ENCODE measurements around the gene MDM1.

MDM1 gene

DNA sequence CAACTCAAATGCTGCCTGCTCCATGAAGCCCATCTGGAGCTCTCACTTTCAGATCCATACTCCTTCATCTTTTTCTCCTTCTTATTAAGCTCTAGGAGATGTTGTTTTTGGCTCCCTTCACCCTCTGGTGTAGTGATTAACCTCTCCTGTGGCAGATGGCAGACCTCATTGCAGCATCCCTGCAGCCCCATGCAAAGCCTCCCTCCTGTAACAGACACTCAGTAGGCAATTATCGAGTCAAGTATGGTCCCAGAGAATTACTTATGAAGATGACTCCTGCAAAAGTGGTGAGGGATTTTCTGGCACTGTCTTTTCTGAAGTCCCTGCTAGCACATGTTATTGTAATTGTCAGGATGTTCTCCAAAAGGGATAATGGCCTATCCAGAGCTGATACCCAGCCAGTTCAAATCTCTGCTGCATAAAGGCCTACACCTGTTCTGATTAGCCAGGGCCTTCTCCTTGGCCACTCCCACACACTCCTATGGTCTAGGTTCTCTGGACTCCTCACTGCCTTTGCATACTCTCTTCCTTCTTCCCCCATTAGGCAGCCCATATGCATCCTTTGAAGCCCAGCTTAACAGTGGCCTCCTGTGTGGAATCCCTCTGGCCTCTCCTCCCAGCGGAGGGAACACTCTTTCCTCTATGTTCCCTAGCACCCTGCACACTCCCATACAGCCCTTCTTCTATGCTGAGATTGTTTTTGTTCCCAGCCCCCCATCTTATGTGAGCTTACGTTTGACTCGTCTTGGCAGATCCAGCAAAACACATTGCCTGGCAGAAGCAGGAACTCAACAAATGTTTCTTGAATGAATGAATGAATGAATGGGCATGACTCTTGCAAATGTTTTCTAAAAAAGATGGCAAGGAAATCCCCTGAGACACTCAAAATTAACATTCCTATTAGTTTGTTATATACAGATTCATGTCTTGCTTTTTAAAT lies 43.9 kb upstream of the MDM1 start:
- Histone ChIP-seq H3K4ac (ENCODE audit: low read depth, low read length) (no peak overlapping the region), H3K27ac (ENCODE audit: low read depth, low read length) (no peak overlapping the region), H3K4me3 (ENCODE audit: low read length) (no peak overlapping the region), H2BK120ac (ENCODE audit: low read depth, low read length) (no peak overlapping the region), H3K36me3 (ENCODE audit: control insufficient read depth, insufficient read depth, low read length) (no peaks in the 10 kb centered on the region), H3K27me3 (ENCODE audit: insufficient read depth, low read length, poor library complexity) (no peaks in the 10 kb centered on the region), H3K4me2 (ENCODE audit: low read length) (no peak overlapping the region), H2AK5ac (ENCODE audit: low read length) (no peak overlapping the region), H2BK5ac (ENCODE audit: low read length) (no peak overlapping the region), H3K4me1 (ENCODE audit: control insufficient read depth, low read depth, low read length) (peaks cover 1% of the 10 kb centered on the region), H2BK15ac (replicated peaks; ENCODE audit: low read depth) (no peak overlapping the region), H3K9ac (ENCODE audit: low read length) (no peak overlapping the region), H3K23ac (ENCODE audit: low read length) (no peak overlapping the region), H4K8ac (ENCODE audit: low read depth, low read length) (no peak overlapping the region), H3K79me1 (ENCODE audit: low read length) (no peaks in the 10 kb centered on the region), H3K79me2 (ENCODE audit: control insufficient read depth, insufficient read depth, low read length) (no peaks in the 10 kb centered on the region), H3K56ac (ENCODE audit: low read length) (no peak overlapping the region), H3K18ac (ENCODE audit: low read length) (no peak overlapping the region), H4K5ac (ENCODE audit: low read length) (no peak overlapping the region)
- no peak for DNase-seq
- no CpG with 5 or more reads among the region's 4 CpGs for WGBS (ENCODE audit: extremely low coverage, insufficient coverage, low lambda C conversion rate)

DNA sequence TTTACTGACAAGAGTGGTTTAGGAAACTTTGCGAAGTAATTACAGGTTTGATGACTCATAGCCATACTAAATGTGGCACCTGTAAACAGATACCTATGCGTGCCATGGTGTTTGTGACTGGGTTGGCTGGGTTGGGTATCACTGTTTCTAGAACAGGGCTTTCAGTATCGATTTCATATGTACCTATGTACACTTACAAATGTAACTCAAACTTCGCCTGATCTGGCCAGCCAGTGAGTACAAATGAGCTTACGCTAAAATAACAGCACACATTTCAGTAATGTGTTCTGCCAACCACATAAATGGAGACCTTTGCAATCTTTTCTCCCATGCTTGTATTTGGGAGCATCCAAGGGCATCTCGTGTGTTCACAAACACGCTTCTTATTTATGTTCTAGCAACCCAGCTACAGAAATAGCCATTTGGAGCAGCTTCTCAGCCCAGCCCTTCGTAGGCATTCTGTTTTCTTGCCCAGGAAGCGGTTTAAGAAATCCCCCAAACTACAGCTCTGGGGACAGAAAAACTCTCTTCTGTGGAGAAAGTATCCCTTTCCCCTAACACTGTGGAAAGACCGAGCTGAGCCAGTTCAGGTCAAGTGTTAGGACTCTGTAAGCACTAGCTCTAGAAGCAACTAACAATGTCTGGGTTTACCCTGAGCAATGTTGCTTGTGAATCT lies 42.3 kb upstream of the MDM1 start:
- no peak overlapping the region for H4K5ac ChIP-seq (ENCODE audit: low read length)
- no peaks in the 10 kb centered on the region for H3K36me3 ChIP-seq (ENCODE audit: control insufficient read depth, insufficient read depth, low read length)
- H3K18ac ChIP-seq (ENCODE audit: low read length), result no peak overlapping the region
- H3K27me3 ChIP-seq (ENCODE audit: insufficient read depth, low read length, poor library complexity), result no peaks in the 10 kb centered on the region
- no peak overlapping the region for H3K4ac ChIP-seq (ENCODE audit: low read depth, low read length)
- no peak overlapping the region for H2AK5ac ChIP-seq (ENCODE audit: low read length)
- H2BK15ac ChIP-seq (replicated peaks; ENCODE audit: low read depth), result no peak overlapping the region
- H3K9ac ChIP-seq (ENCODE audit: low read length), result no peak overlapping the region
- no peak for DNase-seq
- H3K56ac ChIP-seq (ENCODE audit: low read length), result no peak overlapping the region
- H3K4me3 ChIP-seq (ENCODE audit: low read length), result no peak overlapping the region
- no peak overlapping the region for H3K27ac ChIP-seq (ENCODE audit: low read depth, low read length)
- no CpG with 5 or more reads among the region's 10 CpGs for WGBS (ENCODE audit: extremely low coverage, insufficient coverage, low lambda C conversion rate)
- no peak overlapping the region for H3K23ac ChIP-seq (ENCODE audit: low read length)
- no peak overlapping the region for H2BK5ac ChIP-seq (ENCODE audit: low read length)
- H4K8ac ChIP-seq (ENCODE audit: low read depth, low read length), result no peak overlapping the region
- no peaks in the 10 kb centered on the region for H3K79me1 ChIP-seq (ENCODE audit: low read length)
- no peak overlapping the region for H3K4me2 ChIP-seq (ENCODE audit: low read length)
- H2BK120ac ChIP-seq (ENCODE audit: low read depth, low read length), result no peak overlapping the region
- no peaks in the 10 kb centered on the region for H3K4me1 ChIP-seq (ENCODE audit: control insufficient read depth, low read depth, low read length)
- no peaks in the 10 kb centered on the region for H3K79me2 ChIP-seq (ENCODE audit: control insufficient read depth, insufficient read depth, low read length)

DNA sequence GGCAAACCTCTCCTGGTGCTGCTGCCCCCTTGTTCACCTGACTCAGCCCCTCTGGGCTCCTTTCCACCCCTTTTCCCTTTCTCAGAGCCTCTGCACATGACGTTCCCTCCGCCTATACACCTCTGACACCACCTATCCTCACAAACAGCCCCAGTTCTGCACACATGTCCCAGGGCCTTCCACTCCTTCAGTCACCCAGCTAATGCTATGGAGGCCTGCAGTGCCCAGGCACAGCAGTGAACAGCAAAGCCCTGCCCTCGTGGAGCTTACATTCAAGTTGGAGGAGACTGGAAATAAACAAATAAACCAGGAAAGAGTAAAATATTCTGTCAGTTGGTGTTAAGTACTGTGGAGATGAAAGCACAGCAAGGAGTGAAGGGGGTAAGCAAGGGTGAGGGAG lies 38.5 kb upstream of the MDM1 start:
- H3K56ac ChIP-seq (ENCODE audit: low read length), result no peak overlapping the region
- no peak overlapping the region for H2AK5ac ChIP-seq (ENCODE audit: low read length)
- no peak overlapping the region for H2BK120ac ChIP-seq (ENCODE audit: low read depth, low read length)
- no peak overlapping the region for H3K9ac ChIP-seq (ENCODE audit: low read length)
- no peaks in the 10 kb centered on the region for H3K79me1 ChIP-seq (ENCODE audit: low read length)
- H3K4ac ChIP-seq (ENCODE audit: low read depth, low read length), result no peak overlapping the region
- H2BK5ac ChIP-seq (ENCODE audit: low read length), result no peak overlapping the region
- no peak overlapping the region for H3K18ac ChIP-seq (ENCODE audit: low read length)
- no peak overlapping the region for H3K27ac ChIP-seq (ENCODE audit: low read depth, low read length)
- H3K4me1 ChIP-seq (ENCODE audit: control insufficient read depth, low read depth, low read length), result peaks cover 3% of the 10 kb centered on the region
- no peaks in the 10 kb centered on the region for H3K79me2 ChIP-seq (ENCODE audit: control insufficient read depth, insufficient read depth, low read length)
- no peaks in the 10 kb centered on the region for H3K27me3 ChIP-seq (ENCODE audit: insufficient read depth, low read length, poor library complexity)
- no peak overlapping the region for H4K8ac ChIP-seq (ENCODE audit: low read depth, low read length)
- H3K23ac ChIP-seq (ENCODE audit: low read length), result no peak overlapping the region
- no peak overlapping the region for H3K4me2 ChIP-seq (ENCODE audit: low read length)
- H3K36me3 ChIP-seq (ENCODE audit: control insufficient read depth, insufficient read depth, low read length), result no peaks in the 10 kb centered on the region
- H4K5ac ChIP-seq (ENCODE audit: low read length), result no peak overlapping the region
- WGBS (ENCODE audit: extremely low coverage, insufficient coverage, low lambda C conversion rate), result no CpG with 5 or more reads among the region's 3 CpGs
- no peak overlapping the region for H2BK15ac ChIP-seq (replicated peaks; ENCODE audit: low read depth)
- H3K4me3 ChIP-seq (ENCODE audit: low read length), result no peak overlapping the region
- no peak for DNase-seq

DNA sequence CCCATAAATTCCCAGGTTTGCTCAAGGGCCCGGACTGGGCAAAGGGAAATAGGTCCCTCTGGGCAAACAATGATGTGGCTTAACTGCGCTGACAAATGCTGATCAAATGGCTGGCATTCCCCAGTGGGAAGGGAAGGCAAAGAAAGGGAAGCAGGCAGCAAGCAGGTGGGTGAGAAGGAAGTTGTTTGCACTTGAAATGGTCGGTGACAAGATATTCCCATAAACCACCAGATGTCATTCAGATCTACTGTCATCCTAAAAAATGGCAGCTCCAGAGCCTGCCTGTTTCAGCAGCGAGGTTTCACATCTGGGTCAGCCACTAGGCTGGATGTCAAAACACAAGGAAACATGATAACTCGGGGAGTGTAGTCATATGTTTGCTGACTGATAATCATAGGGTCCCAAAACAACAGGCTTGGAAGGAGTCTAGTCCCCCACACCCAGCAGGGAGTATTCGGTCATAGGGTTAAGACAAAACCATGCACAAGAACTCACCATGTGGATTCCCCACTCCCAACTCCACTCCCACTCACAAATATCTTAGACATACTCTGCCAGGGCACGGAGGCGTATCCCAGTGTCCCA lies 37.9 kb upstream of the MDM1 start:
- H3K4me2 ChIP-seq (ENCODE audit: low read length), result no peak overlapping the region
- H2AK5ac ChIP-seq (ENCODE audit: low read length), result no peak overlapping the region
- H3K4ac ChIP-seq (ENCODE audit: low read depth, low read length), result no peak overlapping the region
- no peak overlapping the region for H3K4me3 ChIP-seq (ENCODE audit: low read length)
- DNase-seq, result no peak
- H3K79me1 ChIP-seq (ENCODE audit: low read length), result no peaks in the 10 kb centered on the region
- H2BK120ac ChIP-seq (ENCODE audit: low read depth, low read length), result no peak overlapping the region
- no peak overlapping the region for H3K18ac ChIP-seq (ENCODE audit: low read length)
- no peak overlapping the region for H2BK15ac ChIP-seq (replicated peaks; ENCODE audit: low read depth)
- no CpG with 5 or more reads among the region's 8 CpGs for WGBS (ENCODE audit: extremely low coverage, insufficient coverage, low lambda C conversion rate)
- H3K36me3 ChIP-seq (ENCODE audit: control insufficient read depth, insufficient read depth, low read length), result no peaks in the 10 kb centered on the region
- no peak overlapping the region for H4K5ac ChIP-seq (ENCODE audit: low read length)
- H3K27ac ChIP-seq (ENCODE audit: low read depth, low read length), result no peak overlapping the region
- H3K27me3 ChIP-seq (ENCODE audit: insufficient read depth, low read length, poor library complexity), result no peaks in the 10 kb centered on the region
- H3K4me1 ChIP-seq (ENCODE audit: control insufficient read depth, low read depth, low read length), result peaks cover 4% of the 10 kb centered on the region
- H2BK5ac ChIP-seq (ENCODE audit: low read length), result no peak overlapping the region
- H4K8ac ChIP-seq (ENCODE audit: low read depth, low read length), result no peak overlapping the region
- no peak overlapping the region for H3K9ac ChIP-seq (ENCODE audit: low read length)
- H3K56ac ChIP-seq (ENCODE audit: low read length), result no peak overlapping the region
- H3K23ac ChIP-seq (ENCODE audit: low read length), result no peak overlapping the region
- H3K79me2 ChIP-seq (ENCODE audit: control insufficient read depth, insufficient read depth, low read length), result no peaks in the 10 kb centered on the region

DNA sequence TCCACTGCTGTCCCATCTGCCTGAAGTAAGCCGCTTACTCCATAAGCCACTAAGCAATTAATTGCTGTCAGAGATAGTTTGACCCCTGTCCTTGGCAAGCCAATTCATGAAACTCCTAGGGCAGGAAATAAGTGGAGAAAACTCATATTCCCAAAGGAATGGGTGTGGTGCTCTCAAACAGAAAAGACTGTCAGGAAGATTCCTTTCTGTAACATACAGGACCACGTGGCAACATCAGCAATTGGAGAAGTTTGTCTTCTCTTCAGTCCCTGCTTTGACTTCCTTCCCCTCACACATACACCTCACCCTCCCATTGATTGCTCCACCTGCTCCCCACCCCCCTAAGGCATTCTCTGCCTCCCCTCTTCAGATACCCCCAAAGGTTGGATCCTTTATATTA lies 36.2 kb upstream of the MDM1 start:
- H3K27me3 ChIP-seq (ENCODE audit: insufficient read depth, low read length, poor library complexity), result no peaks in the 10 kb centered on the region
- no peak overlapping the region for H4K8ac ChIP-seq (ENCODE audit: low read depth, low read length)
- H3K23ac ChIP-seq (ENCODE audit: low read length), result no peak overlapping the region
- H2BK5ac ChIP-seq (ENCODE audit: low read length), result no peak overlapping the region
- no peak overlapping the region for H3K4ac ChIP-seq (ENCODE audit: low read depth, low read length)
- H3K79me1 ChIP-seq (ENCODE audit: low read length), result no peaks in the 10 kb centered on the region
- no peak overlapping the region for H3K4me2 ChIP-seq (ENCODE audit: low read length)
- no peak overlapping the region for H3K4me3 ChIP-seq (ENCODE audit: low read length)
- peaks cover 4% of the 10 kb centered on the region for H3K4me1 ChIP-seq (ENCODE audit: control insufficient read depth, low read depth, low read length)
- H3K36me3 ChIP-seq (ENCODE audit: control insufficient read depth, insufficient read depth, low read length), result no peaks in the 10 kb centered on the region
- no peak overlapping the region for H4K5ac ChIP-seq (ENCODE audit: low read length)
- no peak overlapping the region for H2AK5ac ChIP-seq (ENCODE audit: low read length)
- no peak overlapping the region for H3K27ac ChIP-seq (ENCODE audit: low read depth, low read length)
- H3K79me2 ChIP-seq (ENCODE audit: control insufficient read depth, insufficient read depth, low read length), result no peaks in the 10 kb centered on the region
- H3K9ac ChIP-seq (ENCODE audit: low read length), result no peak overlapping the region
- no CpG with 5 or more reads among the region's 2 CpGs for WGBS (ENCODE audit: extremely low coverage, insufficient coverage, low lambda C conversion rate)
- H2BK120ac ChIP-seq (ENCODE audit: low read depth, low read length), result no peak overlapping the region
- H3K56ac ChIP-seq (ENCODE audit: low read length), result no peak overlapping the region
- H3K18ac ChIP-seq (ENCODE audit: low read length), result no peak overlapping the region
- no peak overlapping the region for H2BK15ac ChIP-seq (replicated peaks; ENCODE audit: low read depth)
- no peak for DNase-seq
